ENCODE results near the gene METTL25.

METTL25 gene

GRCh38 chr12:82425241-82425640, 66.9 kb downstream of the METTL25 start:
- no peaks in the 10 kb centered on the region for H3K27me3 ChIP-seq (ENCODE audit: low read depth, low read length)
- H3K9ac ChIP-seq (ENCODE audit: low read length) = no peak overlapping the region
- TF ChIP-seq EZH2phosphoT487 (IDR thresholded peaks at IDR 0.05; ENCODE audit: low read depth) (no peak), CTCF (IDR thresholded peaks at IDR 0.05; ENCODE audit: low read depth, low read length) (no peak)
- no peaks in the 10 kb centered on the region for H3K4me1 ChIP-seq (ENCODE audit: low read length)
- no peak overlapping the region for H3K4me2 ChIP-seq (ENCODE audit: low read length)
- H3K36me3 ChIP-seq (replicated peaks; ENCODE audit: low read depth, low read length) = no peaks in the 10 kb centered on the region
- no peaks in the 10 kb centered on the region for H4K20me1 ChIP-seq (ENCODE audit: insufficient read depth, low read length)
- no peak overlapping the region for H2AFZ ChIP-seq (ENCODE audit: low read depth, low read length)
- H3K4me3 ChIP-seq (ENCODE audit: low read length) = no peak overlapping the region
- no peak overlapping the region for H3K27ac ChIP-seq (ENCODE audit: low read length)
- no peaks in the 10 kb centered on the region for H3K9me3 ChIP-seq (ENCODE audit: insufficient read depth, low read length)
- no peaks in the 10 kb centered on the region for H3K79me2 ChIP-seq (ENCODE audit: low read length)

- no peaks in the 10 kb centered on the region for H4K20me1 ChIP-seq (ENCODE audit: insufficient read depth, low read length)
- no peak overlapping the region for H3K4me2 ChIP-seq (ENCODE audit: low read length)
- H3K4me1 ChIP-seq (ENCODE audit: low read length) = no peaks in the 10 kb centered on the region
- no peak overlapping the region for H2AFZ ChIP-seq (ENCODE audit: low read depth, low read length)
- no peaks in the 10 kb centered on the region for H3K79me2 ChIP-seq (ENCODE audit: low read length)
- H3K27ac ChIP-seq (ENCODE audit: low read length) = no peak overlapping the region
- TF ChIP-seq EZH2phosphoT487 (IDR thresholded peaks at IDR 0.05; ENCODE audit: low read depth) (no peak), CTCF (IDR thresholded peaks at IDR 0.05; ENCODE audit: low read depth, low read length) (no peak)
- H3K9me3 ChIP-seq (ENCODE audit: insufficient read depth, low read length) = no peaks in the 10 kb centered on the region
- H3K4me3 ChIP-seq (ENCODE audit: low read length) = no peak overlapping the region
- H3K9ac ChIP-seq (ENCODE audit: low read length) = no peak overlapping the region
- no peaks in the 10 kb centered on the region for H3K36me3 ChIP-seq (replicated peaks; ENCODE audit: low read depth, low read length)
- no peaks in the 10 kb centered on the region for H3K27me3 ChIP-seq (ENCODE audit: low read depth, low read length)
These were observed 67.8 kb downstream of the METTL25 start for GRCh38 chr12:82426081-82426480.

- Histone ChIP-seq H3K4me3 (ENCODE audit: low read length) (no peak overlapping the region), H3K27ac (ENCODE audit: low read length) (no peak overlapping the region), H3K4me1 (ENCODE audit: low read length) (no peaks in the 10 kb centered on the region), H3K4me2 (ENCODE audit: low read length) (no peak overlapping the region), H3K36me3 (replicated peaks; ENCODE audit: low read depth, low read length) (no peaks in the 10 kb centered on the region), H3K79me2 (ENCODE audit: low read length) (no peaks in the 10 kb centered on the region), H2AFZ (ENCODE audit: low read depth, low read length) (no peak overlapping the region), H3K9me3 (ENCODE audit: insufficient read depth, low read length) (no peaks in the 10 kb centered on the region), H3K9ac (ENCODE audit: low read length) (no peak overlapping the region), H3K27me3 (ENCODE audit: low read depth, low read length) (no peaks in the 10 kb centered on the region), H4K20me1 (ENCODE audit: insufficient read depth, low read length) (no peaks in the 10 kb centered on the region)
- TF ChIP-seq CTCF (IDR thresholded peaks at IDR 0.05; ENCODE audit: low read depth, low read length) (no peak), EZH2phosphoT487 (IDR thresholded peaks at IDR 0.05; ENCODE audit: low read depth) (no peak)
These were observed 68.3 kb downstream of the METTL25 start for GRCh38 chr12:82426586-82426985.

- no peak overlapping the region for H3K4me2 ChIP-seq (ENCODE audit: low read length)
- no peaks in the 10 kb centered on the region for H3K36me3 ChIP-seq (replicated peaks; ENCODE audit: low read depth, low read length)
- H4K20me1 ChIP-seq (ENCODE audit: insufficient read depth, low read length) = no peaks in the 10 kb centered on the region
- H2AFZ ChIP-seq (ENCODE audit: low read depth, low read length) = no peak overlapping the region
- no peak overlapping the region for H3K4me3 ChIP-seq (ENCODE audit: low read length)
- no peaks in the 10 kb centered on the region for H3K27me3 ChIP-seq (ENCODE audit: low read depth, low read length)
- H3K27ac ChIP-seq (ENCODE audit: low read length) = no peak overlapping the region
- no peaks in the 10 kb centered on the region for H3K79me2 ChIP-seq (ENCODE audit: low read length)
- no peaks in the 10 kb centered on the region for H3K4me1 ChIP-seq (ENCODE audit: low read length)
- no peak overlapping the region for H3K9ac ChIP-seq (ENCODE audit: low read length)
- TF ChIP-seq EZH2phosphoT487 (IDR thresholded peaks at IDR 0.05; ENCODE audit: low read depth) = no peak
- TF ChIP-seq CTCF (IDR thresholded peaks at IDR 0.05; ENCODE audit: low read depth, low read length) = no peak
- no peaks in the 10 kb centered on the region for H3K9me3 ChIP-seq (ENCODE audit: insufficient read depth, low read length)
These were observed 72.3 kb downstream of the METTL25 start for GRCh38 chr12:82430541-82431145.

All from OCI-LY3 (cell line).